Natural killer cell (primary cell): ENCODE measurements around the gene SMS. TPM values are rescaled to one million over a fixed set of nuclear protein-coding genes. Genes with fewer than 3 reads are reported as not detected.

Source experiments
- ATAC-seq, 3 donors: fragments of 150-1000 bp in 2 of 3; fragments of 200-7000 bp in 1 of 3; cut with Tn5 transposase; 1 replicate in 1 of 3; 2 replicates in 2 of 3; pipeline ENCODE4 v1.10.0; 2021; ENCODE audit warnings: mild to moderate bottlenecking in 2 of 3, moderate library complexity in 2 of 3
- DNase-seq, 2 donors: peaks; one replicate each; pipeline versions ENCODE4 v3.0.0 to v3.0.0-alpha.2; 2013 to 2021; ENCODE audit warnings: mixed read lengths in 1 of 2
- H3K27ac ChIP-seq: one replicate; pipeline ENCODE4 v1.5.1; 2013; ENCODE audit warnings: mild to moderate bottlenecking, low read length
- H3K27me3 ChIP-seq: one replicate; pipeline ENCODE4 v1.6.1; 2013; ENCODE audit warnings: low read length; ENCODE audit not compliant: control insufficient read depth, insufficient read depth
- H3K36me3 ChIP-seq: one replicate; pipeline ENCODE4 v1.6.1; 2013; ENCODE audit warnings: low read length; ENCODE audit not compliant: control insufficient read depth, insufficient read depth
- H3K4me1 ChIP-seq: one replicate; pipeline ENCODE4 v1.6.1; 2013; ENCODE audit warnings: low read length; ENCODE audit not compliant: control insufficient read depth, insufficient read depth
- H3K4me3 ChIP-seq: one replicate; pipeline ENCODE4 v1.5.1; 2013; ENCODE audit warnings: low read length
- H3K9me3 ChIP-seq: one replicate; pipeline ENCODE4 v1.6.1; 2013; ENCODE audit warnings: low read length; ENCODE audit not compliant: control insufficient read depth, insufficient read depth
- H3K27ac Mint-ChIP-seq, 2 donors: one replicate each; pipeline ENCODE4 v1.8.0; 2022; ENCODE audit warnings: mild to moderate bottlenecking in 2 of 2, mixed read lengths in 2 of 2, moderate library complexity in 1 of 2
- H3K27me3 Mint-ChIP-seq, 2 donors: one replicate each; pipeline ENCODE4 v1.8.0; 2022; ENCODE audit warnings: low read depth in 2 of 2, mixed read lengths in 2 of 2
- H3K36me3 Mint-ChIP-seq: one replicate; pipeline ENCODE4 v1.8.0; 2022; ENCODE audit warnings: mixed read lengths
- H3K4me1 Mint-ChIP-seq, 2 donors: one replicate each; pipeline ENCODE4 v1.8.0; 2022; ENCODE audit warnings: mixed read lengths in 2 of 2
- H3K4me3 Mint-ChIP-seq: one replicate; pipeline ENCODE4 v1.8.0; 2022; ENCODE audit warnings: mild to moderate bottlenecking, moderate library complexity, mixed read lengths
- H3K9me3 Mint-ChIP-seq, 2 donors: one replicate each; pipeline ENCODE4 v1.8.0; 2022; ENCODE audit warnings: mixed read lengths in 2 of 2
- CTCF ChIP-seq: fragments of 200-600 bp; IDR thresholded peaks from one replicate; pipeline ENCODE4 v1.8.0; 2022; ENCODE audit warnings: antibody characterized with exemption
- WGBS: methylation state at CpG from one replicate; pipeline ENCODE4 v1.1.7; 2013; ENCODE audit warnings: missing lambda C conversion rate; ENCODE audit not compliant: insufficient coverage; 5-methylcytosine and 5-hydroxymethylcytosine counted together
- intact Hi-C: fragments of 100-400 bp; cut with micrococcal nuclease; formaldehyde crosslinking; loops from one replicate; pipeline ENCODE4 v1.14.2; 2022
- total RNA-seq, 4 donors: library from RNA; stranded (reverse); fragments of 120-200 nt in 1 of 4; gene quantifications; one replicate each; pipeline versions ENCODE4 v1.2.3 to v1.2.4, GENCODE V29; 2013 to 2022

The SMS gene
- total RNA-seq, 3 donors from 2014 or later (not counting 1 experiment from before 2014, with no cell fraction given): 14.9 to 19.4 (median 18.6) TPM

DNA sequence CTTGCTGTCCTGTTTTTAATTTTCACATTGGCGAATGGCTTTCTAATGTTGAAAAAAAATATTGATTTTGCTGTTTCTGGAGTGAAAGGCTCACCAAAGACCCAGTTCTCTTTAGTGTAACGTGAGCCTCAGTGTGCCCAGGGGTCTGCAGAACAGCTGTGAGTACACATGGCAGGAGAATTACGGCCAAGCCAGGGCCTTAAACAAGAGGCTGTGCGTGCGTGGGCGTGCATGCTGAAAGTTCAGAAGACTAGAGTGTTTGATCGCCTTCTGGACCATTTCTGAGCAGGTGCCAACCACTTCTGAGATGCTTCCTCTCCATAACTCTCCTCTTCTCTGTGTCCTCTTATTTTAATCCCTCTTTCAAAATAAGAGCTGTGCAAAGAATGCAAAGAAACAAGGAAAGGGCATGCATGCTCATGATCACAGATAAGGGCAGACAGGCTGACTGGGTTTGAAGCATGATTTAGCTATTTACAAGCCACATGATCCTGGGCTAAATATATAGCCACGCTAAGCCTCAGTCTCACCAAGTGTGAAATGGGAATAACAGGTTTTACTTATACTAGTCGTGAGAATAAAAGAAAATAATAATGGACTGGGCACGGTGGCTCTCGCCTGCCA, 101.5 kb downstream of the SMS start:
- no peak for ATAC-seq
- H3K4me3 Mint-ChIP-seq: no peak overlapping the region
- Histone ChIP-seq H3K36me3 (no peaks in the 10 kb centered on the region), H3K27me3 (no peaks in the 10 kb centered on the region), H3K4me1 (no peaks in the 10 kb centered on the region), H3K9me3 (no peaks in the 10 kb centered on the region), H3K27ac (no peak overlapping the region), H3K4me3 (no peak overlapping the region)
- H3K4me1 Mint-ChIP-seq: no peaks in the 10 kb centered on the region
- WGBS: 87% methylated on average over 11 of the region's 11 CpGs
- TF ChIP-seq CTCF: no peak
- intact Hi-C loops: no loop called here
- no peaks in the 10 kb centered on the region for H3K9me3 Mint-ChIP-seq
- H3K27ac Mint-ChIP-seq: no peak overlapping the region
- no peaks in the 10 kb centered on the region for H3K27me3 Mint-ChIP-seq
- no peak for DNase-seq
- H3K36me3 Mint-ChIP-seq: no peaks in the 10 kb centered on the region

DNA sequence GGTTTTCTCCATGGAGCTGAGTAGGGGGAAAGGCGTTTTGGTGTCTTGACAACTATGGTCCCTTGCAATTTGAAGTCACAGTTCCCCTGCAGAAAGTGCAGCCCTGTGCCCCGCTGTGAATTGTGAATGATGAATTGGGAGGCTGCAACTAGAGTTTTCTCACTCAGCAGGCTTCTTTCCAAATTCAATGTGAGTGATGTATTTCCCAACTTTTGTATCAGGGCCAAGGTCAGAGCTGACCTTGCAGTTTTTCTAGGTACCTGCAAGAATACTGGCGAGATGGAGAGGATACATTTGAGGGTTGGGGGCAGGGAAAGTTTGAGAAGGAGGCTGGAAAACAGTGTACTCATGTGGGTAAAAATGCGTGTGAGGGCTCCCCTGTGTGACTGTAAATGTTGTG, 103.4 kb downstream of the SMS start:
- Mint-ChIP-seq H3K27ac (no peak overlapping the region), H3K9me3 (no peaks in the 10 kb centered on the region), H3K27me3 (no peaks in the 10 kb centered on the region), H3K4me3 (no peak overlapping the region), H3K36me3 (no peaks in the 10 kb centered on the region), H3K4me1 (no peaks in the 10 kb centered on the region)
- H3K9me3 ChIP-seq: no peaks in the 10 kb centered on the region
- H3K27me3 ChIP-seq: no peaks in the 10 kb centered on the region
- no peak for TF ChIP-seq CTCF
- no peak for ATAC-seq
- no peak overlapping the region for H3K27ac ChIP-seq
- no peaks in the 10 kb centered on the region for H3K4me1 ChIP-seq
- no peak overlapping the region for H3K4me3 ChIP-seq
- intact Hi-C loops: no loop called here
- DNase-seq: no peak
- no peaks in the 10 kb centered on the region for H3K36me3 ChIP-seq
- 85% methylated on average over 3 of the region's 4 CpGs for WGBS

Other genes starting within 250 kb of the SMS start
- not detected for gene SMPX, start 182.6 kb upstream of the SMS start, total RNA-seq
- 1 to 10 TPM; 5.0 to 7.5 (median 5.6) TPM for gene MBTPS2, start 101.1 kb upstream of the SMS start, total RNA-seq
- gene YY2, start 84.7 kb upstream of the SMS start, total RNA-seq: 1 to 10 TPM in 2 of 3 donors, under 1 TPM in 1; 0.92 to 1.9 (median 1.2) TPM
- gene PHEX, start 91.6 kb downstream of the SMS start, total RNA-seq: under 1 TPM; 0.10 to 0.54 (median 0.25) TPM